Neural cell (in vitro differentiated cells): ENCODE data around the gene DDX4. TPM values are rescaled to one million over a fixed set of nuclear protein-coding genes. Genes with fewer than 3 reads are reported as not detected.

Source experiments
- H2AFZ ChIP-seq: fragments of 200-600, 300-800 bp; sonication (generic), shearing (Covaris generic); 2 replicates; pipeline ENCODE4 v1.6.0; 2014; ENCODE audit warnings: low read depth, mild to moderate bottlenecking, antibody characterized with exemption, low read length, moderate library complexity
- H3F3A ChIP-seq: fragments of 200-600 bp; shearing (Covaris generic); 2 replicates; pipeline ENCODE4 v1.6.1; 2016; ENCODE audit warnings: mild to moderate bottlenecking, moderate library complexity, mixed read lengths, antibody characterized with exemption, low read length; ENCODE audit not compliant: insufficient read depth, poor library complexity, severe bottlenecking
- H3K27ac ChIP-seq: fragments of 200-600, 300-800 bp; sonication (generic), shearing (Covaris generic); 2 replicates; pipeline ENCODE4 v1.5.1; 2014; ENCODE audit warnings: mild to moderate bottlenecking, low read length, moderate library complexity
- H3K27me3 ChIP-seq: fragments of 300-800, 200-600 bp; sonication (generic), shearing (Covaris generic); 2 replicates; pipeline ENCODE4 v1.6.0; 2014; ENCODE audit warnings: mild to moderate bottlenecking, low read depth, low read length, moderate library complexity; ENCODE audit not compliant: insufficient read depth
- H3K36me3 ChIP-seq: fragments of 300-800, 200-600 bp; sonication (generic), shearing (Covaris generic); 2 replicates; pipeline ENCODE4 v1.5.1; 2014; ENCODE audit warnings: mild to moderate bottlenecking, antibody characterized with exemption, low read length, moderate library complexity; ENCODE audit not compliant: insufficient read depth
- H3K4me2 ChIP-seq: fragments of 300-800, 200-600 bp; sonication (generic), shearing (Covaris generic); 2 replicates; pipeline ENCODE4 v1.6.0; 2014; ENCODE audit warnings: mild to moderate bottlenecking, low read length
- H3K4me3 ChIP-seq: fragments of 300-800, 200-600 bp; sonication (generic), shearing (Covaris generic); 2 replicates; pipeline ENCODE4 v1.5.1; 2014; ENCODE audit warnings: mild to moderate bottlenecking, low read length, moderate library complexity
- H3K79me2 ChIP-seq: fragments of 200-600 bp; shearing (Covaris generic); replicated peaks from 2 replicates; pipeline ENCODE4 v1.6.0; 2014; ENCODE audit warnings: mild to moderate bottlenecking, low read length, moderate library complexity; ENCODE audit not compliant: insufficient read depth
- H3K9ac ChIP-seq: fragments of 300-800, 200-600 bp; sonication (generic), shearing (Covaris generic); 2 replicates; pipeline ENCODE4 v1.6.1; 2016; ENCODE audit warnings: mild to moderate bottlenecking, low read length, mixed read lengths
- H3K9me2 ChIP-seq: fragments of 200-600 bp; shearing (Covaris generic); 2 replicates; pipeline ENCODE4 v1.6.1; 2016; ENCODE audit warnings: mild to moderate bottlenecking, low read length, mixed read lengths; ENCODE audit not compliant: insufficient read depth
- H3K9me3 ChIP-seq: fragments of 200-600, 300-800 bp; sonication (generic), shearing (Covaris generic); 2 replicates; pipeline ENCODE4 v1.6.1; 2016; ENCODE audit warnings: mild to moderate bottlenecking, mixed run types, low read length, moderate library complexity, mixed read lengths
- H4K20me1 ChIP-seq: fragments of 200-600 bp; shearing (Covaris generic); 2 replicates; pipeline ENCODE4 v1.6.1; 2016; ENCODE audit warnings: mild to moderate bottlenecking, mixed run types; ENCODE audit not compliant: insufficient read depth
- EP300 ChIP-seq: fragments of 450-650 bp; conservative IDR thresholded peaks from 2 replicates; pipeline ENCODE4 v1.6.1; 2014; ENCODE audit warnings: antibody characterized with exemption, mild to moderate bottlenecking, moderate library complexity; ENCODE audit not compliant: poor library complexity, severe bottlenecking
- EZH2 ChIP-seq: fragments of 200-600, 300-800 bp; shearing (Covaris generic), sonication (generic); IDR thresholded peaks from 2 replicates; pipeline ENCODE4 v1.6.1; 2014; ENCODE audit warnings: antibody characterized with exemption, low read length, borderline replicate concordance, mild to moderate bottlenecking; ENCODE audit not compliant: insufficient read depth, poor library complexity, severe bottlenecking
- MXI1 ChIP-seq: fragments of 450-650 bp; conservative IDR thresholded peaks from 2 replicates; pipeline ENCODE4 v1.6.1; 2014; ENCODE audit warnings: antibody characterized with exemption, mild to moderate bottlenecking; ENCODE audit not compliant: poor library complexity, severe bottlenecking
- POLR2AphosphoS5 ChIP-seq: IDR thresholded peaks from 2 replicates; pipeline ENCODE4 v1.6.1; 2012
- RAD21 ChIP-seq: fragments of 450-650 bp; conservative IDR thresholded peaks from 2 replicates; pipeline ENCODE4 v1.6.1; 2014; ENCODE audit warnings: antibody characterized with exemption, mild to moderate bottlenecking, moderate library complexity
- SMC3 ChIP-seq: fragments of 450-650 bp; conservative IDR thresholded peaks from 2 replicates; pipeline ENCODE4 v1.6.1; 2014; ENCODE audit warnings: antibody characterized with exemption, mild to moderate bottlenecking, moderate library complexity; ENCODE audit not compliant: poor library complexity
- TAF1 ChIP-seq: IDR thresholded peaks from 2 replicates; pipeline ENCODE4 v1.6.1; 2012; ENCODE audit warnings: low read depth
- polyA plus RNA-seq: library from polyadenylated mRNA; depleted of rRNA; stranded (reverse); fragments of >200 nt; gene quantifications from 2 replicates; pipeline ENCODE4 v1.2.3, GENCODE V29; 2014
- TF ChIP-seq, protein P1 (sequence below): IDR thresholded peaks from 2 replicates; pipeline ENCODE4 v1.6.1; 2012; ENCODE audit warnings: borderline replicate concordance
- TF ChIP-seq, protein P2 (sequence below): fragments of 450-650 bp; IDR thresholded peaks from 2 replicates; pipeline ENCODE4 v1.5.1; 2014; ENCODE audit warnings: antibody characterized with exemption, mild to moderate bottlenecking, moderate library complexity; ENCODE audit not compliant: poor library complexity, severe bottlenecking

DDX4 gene
- polyA plus RNA-seq, 1 donor from 2014 or later = 0.43 TPM

GRCh38 chr5:55763746-55764420 lies 26.0 kb downstream of the DDX4 start:
- TF ChIP-seq RAD21 (no peak), EZH2 (no peak), POLR2AphosphoS5 (no peak), EP300 (no peak), MXI1 (no peak), SMC3 (no peak), TAF1 (no peak)
- TF ChIP-seq, protein P1, sequence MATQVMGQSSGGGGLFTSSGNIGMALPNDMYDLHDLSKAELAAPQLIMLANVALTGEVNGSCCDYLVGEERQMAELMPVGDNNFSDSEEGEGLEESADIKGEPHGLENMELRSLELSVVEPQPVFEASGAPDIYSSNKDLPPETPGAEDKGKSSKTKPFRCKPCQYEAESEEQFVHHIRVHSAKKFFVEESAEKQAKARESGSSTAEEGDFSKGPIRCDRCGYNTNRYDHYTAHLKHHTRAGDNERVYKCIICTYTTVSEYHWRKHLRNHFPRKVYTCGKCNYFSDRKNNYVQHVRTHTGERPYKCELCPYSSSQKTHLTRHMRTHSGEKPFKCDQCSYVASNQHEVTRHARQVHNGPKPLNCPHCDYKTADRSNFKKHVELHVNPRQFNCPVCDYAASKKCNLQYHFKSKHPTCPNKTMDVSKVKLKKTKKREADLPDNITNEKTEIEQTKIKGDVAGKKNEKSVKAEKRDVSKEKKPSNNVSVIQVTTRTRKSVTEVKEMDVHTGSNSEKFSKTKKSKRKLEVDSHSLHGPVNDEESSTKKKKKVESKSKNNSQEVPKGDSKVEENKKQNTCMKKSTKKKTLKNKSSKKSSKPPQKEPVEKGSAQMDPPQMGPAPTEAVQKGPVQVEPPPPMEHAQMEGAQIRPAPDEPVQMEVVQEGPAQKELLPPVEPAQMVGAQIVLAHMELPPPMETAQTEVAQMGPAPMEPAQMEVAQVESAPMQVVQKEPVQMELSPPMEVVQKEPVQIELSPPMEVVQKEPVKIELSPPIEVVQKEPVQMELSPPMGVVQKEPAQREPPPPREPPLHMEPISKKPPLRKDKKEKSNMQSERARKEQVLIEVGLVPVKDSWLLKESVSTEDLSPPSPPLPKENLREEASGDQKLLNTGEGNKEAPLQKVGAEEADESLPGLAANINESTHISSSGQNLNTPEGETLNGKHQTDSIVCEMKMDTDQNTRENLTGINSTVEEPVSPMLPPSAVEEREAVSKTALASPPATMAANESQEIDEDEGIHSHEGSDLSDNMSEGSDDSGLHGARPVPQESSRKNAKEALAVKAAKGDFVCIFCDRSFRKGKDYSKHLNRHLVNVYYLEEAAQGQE = no peak
- TF ChIP-seq, protein P2, sequence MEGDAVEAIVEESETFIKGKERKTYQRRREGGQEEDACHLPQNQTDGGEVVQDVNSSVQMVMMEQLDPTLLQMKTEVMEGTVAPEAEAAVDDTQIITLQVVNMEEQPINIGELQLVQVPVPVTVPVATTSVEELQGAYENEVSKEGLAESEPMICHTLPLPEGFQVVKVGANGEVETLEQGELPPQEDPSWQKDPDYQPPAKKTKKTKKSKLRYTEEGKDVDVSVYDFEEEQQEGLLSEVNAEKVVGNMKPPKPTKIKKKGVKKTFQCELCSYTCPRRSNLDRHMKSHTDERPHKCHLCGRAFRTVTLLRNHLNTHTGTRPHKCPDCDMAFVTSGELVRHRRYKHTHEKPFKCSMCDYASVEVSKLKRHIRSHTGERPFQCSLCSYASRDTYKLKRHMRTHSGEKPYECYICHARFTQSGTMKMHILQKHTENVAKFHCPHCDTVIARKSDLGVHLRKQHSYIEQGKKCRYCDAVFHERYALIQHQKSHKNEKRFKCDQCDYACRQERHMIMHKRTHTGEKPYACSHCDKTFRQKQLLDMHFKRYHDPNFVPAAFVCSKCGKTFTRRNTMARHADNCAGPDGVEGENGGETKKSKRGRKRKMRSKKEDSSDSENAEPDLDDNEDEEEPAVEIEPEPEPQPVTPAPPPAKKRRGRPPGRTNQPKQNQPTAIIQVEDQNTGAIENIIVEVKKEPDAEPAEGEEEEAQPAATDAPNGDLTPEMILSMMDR = no peak
- no peaks in the 10 kb centered on the region for H3K79me2 ChIP-seq

GRCh38 chr5:55768279-55768678 lies 30.4 kb downstream of the DDX4 start:
- Histone ChIP-seq H3K4me2 (no peak overlapping the region), H3K9ac (no peak overlapping the region), H3K9me3 (no peaks in the 10 kb centered on the region), H3K79me2 (no peaks in the 10 kb centered on the region), H2AFZ (no peak overlapping the region), H3K27ac (no peak overlapping the region), H3F3A (no peaks in the 10 kb centered on the region), H3K36me3 (no peaks in the 10 kb centered on the region), H3K4me3 (no peak overlapping the region), H3K27me3 (no peaks in the 10 kb centered on the region), H3K9me2 (no peaks in the 10 kb centered on the region), H4K20me1 (no peaks in the 10 kb centered on the region)
- TF ChIP-seq EP300 (no peak), POLR2AphosphoS5 (no peak), RAD21 (no peak), EZH2 (no peak), MXI1 (no peak), SMC3 (no peak), TAF1 (no peak)
- TF ChIP-seq, protein P2 = no peak
- TF ChIP-seq, protein P1 = no peak

More at GRCh38 chr5:55763746-55764420, 26.0 kb downstream of the DDX4 start:
- no peak overlapping the region for H3K4me2 ChIP-seq
- no peaks in the 10 kb centered on the region for H3K27me3 ChIP-seq
- no peaks in the 10 kb centered on the region for H3F3A ChIP-seq
- H3K9me2 ChIP-seq = no peaks in the 10 kb centered on the region
- H3K4me3 ChIP-seq = no peak overlapping the region
- no peaks in the 10 kb centered on the region for H3K9me3 ChIP-seq
- no peaks in the 10 kb centered on the region for H3K36me3 ChIP-seq
- no peak overlapping the region for H3K27ac ChIP-seq
- H2AFZ ChIP-seq = no peak overlapping the region
- H3K9ac ChIP-seq = no peak overlapping the region
- H4K20me1 ChIP-seq = no peaks in the 10 kb centered on the region
